B cell (primary cell): ENCODE measurements around the gene BNIP2. TPM values are rescaled to one million over a fixed set of nuclear protein-coding genes. Genes with fewer than 3 reads are reported as not detected.

Experiments
- ATAC-seq: fragments of 200-7000 bp; cut with Tn5 transposase; one replicate; pipeline ENCODE4 v1.10.0; 2021; ENCODE audit warnings: low read depth, mild to moderate bottlenecking, moderate number of reproducible peaks, moderate library complexity
- CTCF ChIA-PET: fragments of 350-600 bp; sonication (Branson Sonifier 250); formaldehyde crosslinking; loops from one replicate; lab custom pipeline; 2021; ENCODE audit warnings: antibody characterized with exemption, inconsistent platforms; lab: Charles Lee
- POLR2A ChIA-PET: fragments of 350-600 bp; sonication (Branson Sonifier 250); formaldehyde crosslinking; loops from one replicate; lab custom pipeline; 2021; ENCODE audit warnings: antibody characterized with exemption; lab: Charles Lee
- DNase-seq: peaks from one replicate; pipeline ENCODE4 v3.0.0; 2013
- H2AFZ ChIP-seq: 2 replicates; pipeline ENCODE4 v1.6.1; 2012; ENCODE audit warnings: mild to moderate bottlenecking, low read depth, low read length; ENCODE audit not compliant: insufficient read depth, poor library complexity, severe bottlenecking
- H3K27ac ChIP-seq, 2 donors: 1 replicate in 1 of 2; 2 replicates in 1 of 2; pipeline ENCODE4 v1.5.1; 2012 to 2013; ENCODE audit warnings: low read length in 2 of 2, mild to moderate bottlenecking in 2 of 2, moderate library complexity in 1 of 2
- H3K27me3 ChIP-seq, 4 experiments: fragments of 200-600 bp in 1 of 4; sonication (generic) in 1 of 4; replicated peaks in 1 of 4; 1 replicate in 2 of 4; 2 replicates in 2 of 4; pipeline versions ENCODE4 v1.6.1 to v1.7.0; 2013 to 2016; ENCODE audit warnings: low read length in 3 of 4, mild to moderate bottlenecking in 2 of 4, mixed read lengths in 1 of 4, moderate library complexity in 1 of 4; ENCODE audit not compliant: insufficient read depth in 4 of 4, control insufficient read depth in 3 of 4; ENCODE audit errors: control extremely low read depth in 1 of 4
- H3K36me3 ChIP-seq, 2 experiments: replicated peaks in 1 of 2; 1 replicate in 1 of 2; 2 replicates in 1 of 2; pipeline versions ENCODE4 v1.6.1 to v1.7.1; 2013; ENCODE audit warnings: low read length in 1 of 2; ENCODE audit not compliant: insufficient read depth in 2 of 2, control insufficient read depth in 1 of 2; ENCODE audit errors: control extremely low read depth in 1 of 2, extremely low read depth in 1 of 2
- H3K4me1 ChIP-seq, 2 donors: fragments of 200-600 bp in 1 of 2; sonication (generic) in 1 of 2; 1 replicate in 1 of 2; 2 replicates in 1 of 2; pipeline versions ENCODE4 v1.5.1 to v1.6.1; 2013 to 2017; ENCODE audit warnings: low read length in 2 of 2; ENCODE audit not compliant: control insufficient read depth in 2 of 2, insufficient read depth in 2 of 2
- H3K4me2 ChIP-seq: replicated peaks from 2 replicates; pipeline ENCODE3; 2012; ENCODE audit warnings: mild to moderate bottlenecking, low read depth, low read length; ENCODE audit not compliant: poor library complexity, severe bottlenecking
- H3K4me3 ChIP-seq, 5 experiments: fragments of 200-600 bp in 1 of 5; sonication (generic) in 1 of 5; 1 replicate in 3 of 5; 2 replicates in 2 of 5; pipeline versions ENCODE4 v1.5.1 to v1.7.0; 2011 to 2016; ENCODE audit warnings: low read length in 4 of 5, mild to moderate bottlenecking in 4 of 5, low read depth in 2 of 5, control low read depth in 1 of 5, moderate library complexity in 1 of 5; ENCODE audit not compliant: insufficient read depth in 1 of 5; ENCODE audit errors: control extremely low read depth in 1 of 5, extremely low read depth in 1 of 5
- H3K79me2 ChIP-seq: fragments of 200-600 bp; sonication (generic); one replicate; pipeline ENCODE4 v1.6.0; 2016; ENCODE audit warnings: low read length; ENCODE audit not compliant: control insufficient read depth, insufficient read depth
- H3K9ac ChIP-seq: fragments of 200-600 bp; sonication (generic); 2 replicates; pipeline ENCODE4 v1.6.1; 2017; ENCODE audit warnings: mild to moderate bottlenecking, low read length, moderate library complexity
- H3K9me3 ChIP-seq, 3 donors: one replicate each; pipeline versions ENCODE4 v1.6.1 to v1.7.1; 2013; ENCODE audit warnings: low read length in 2 of 3; ENCODE audit not compliant: control insufficient read depth in 2 of 3, insufficient read depth in 1 of 3; ENCODE audit errors: control extremely low read depth in 1 of 3
- H4K20me1 ChIP-seq: 2 replicates; pipeline ENCODE4 v1.6.0; 2012; ENCODE audit warnings: mild to moderate bottlenecking, low read length; ENCODE audit not compliant: insufficient read depth, control insufficient read depth, poor library complexity, severe bottlenecking
- H3K27ac Mint-ChIP-seq: one replicate; pipeline ENCODE4 v1.8.0; 2021; ENCODE audit warnings: mixed read lengths
- H3K27me3 Mint-ChIP-seq: one replicate; pipeline ENCODE4 v1.8.0; 2021; ENCODE audit warnings: mixed read lengths
- H3K4me1 Mint-ChIP-seq: one replicate; pipeline ENCODE4 v1.8.0; 2021; ENCODE audit warnings: mixed read lengths
- H3K4me3 Mint-ChIP-seq: one replicate; pipeline ENCODE4 v1.8.0; 2021; ENCODE audit warnings: mixed read lengths
- H3K9me3 Mint-ChIP-seq: one replicate; pipeline ENCODE4 v1.8.0; 2022; ENCODE audit warnings: mixed read lengths; ENCODE audit not compliant: insufficient read depth
- CTCF ChIP-seq: fragments of 200-600 bp; IDR thresholded peaks from one replicate; pipeline ENCODE4 v1.8.0; 2022; ENCODE audit warnings: antibody characterized with exemption, mild to moderate bottlenecking
- EZH2 ChIP-seq: IDR thresholded peaks from 2 replicates; pipeline ENCODE4 v1.6.1; 2012; ENCODE audit warnings: borderline replicate concordance, low read depth, mild to moderate bottlenecking, moderate library complexity, low read length; ENCODE audit not compliant: insufficient read depth, poor library complexity, severe bottlenecking
- WGBS: methylation state at CpG from one replicate; pipeline ENCODE4 v1.1.5; 2013; ENCODE audit warnings: missing lambda C conversion rate; ENCODE audit not compliant: insufficient coverage; 5-methylcytosine and 5-hydroxymethylcytosine counted together
- intact Hi-C: fragments of 100-400 bp; cut with micrococcal nuclease; formaldehyde crosslinking; loops from one replicate; pipeline ENCODE4 v1.10.0; 2022
- polyA plus RNA-seq: library from polyadenylated mRNA; depleted of rRNA; stranded (reverse); fragments of >200 nt; gene quantifications from 2 replicates; pipeline ENCODE4 v1.2.3, GENCODE V29; 2012
- total RNA-seq, 2 donors: library from RNA; stranded (reverse); fragments of 120-200 nt in 1 of 2; gene quantifications; 1 replicate in 1 of 2; 2 replicates in 1 of 2; pipeline versions ENCODE4 v1.2.3 to v1.2.4, GENCODE V29; 2013 to 2022

The BNIP2 gene
- total and polyA plus RNA-seq, 2 donors (not counting 1 experiment from before 2014, with no cell fraction given) = 21.3 to 91.2 TPM

GRCh38 chr15:59689626-59690236 lies 611 bp upstream of the BNIP2 start:
- TF ChIP-seq EZH2 (no peak), CTCF (no peak)
- peak overlapping the region; percentile 85 for H3K4me2 ChIP-seq
- Mint-ChIP-seq H3K9me3 (no peaks in the 10 kb centered on the region), H3K27ac (peak overlapping the region; percentile 98), H3K27me3 (no peaks in the 10 kb centered on the region), H3K4me1 (peaks cover 42% of the 10 kb centered on the region), H3K4me3 (peak overlapping the region; percentile 89)
- H3K9me3 ChIP-seq = no peaks in the 10 kb centered on the region
- H3K27ac ChIP-seq = peak overlapping the region; percentile 87 to 98
- peak overlapping the region; percentile 71 for H2AFZ ChIP-seq
- intact Hi-C loops = loop anchor here (1.0 to 5.0 kb wide), 13 partner anchors 35 to 1228 kb away; partner anchors contain the start of genes ADAM10, ICE2, MINDY2 and RNF111
- ChIA-PET CTCF (interaction anchor here (0.8 to 5.4 kb wide), 9 partner anchors 32 to 1227 kb away, joined by 3 to 92 read pairs (median 4); partner anchors contain the start of gene GTF2A2), POLR2A (interaction anchor here (0.5 to 1.7 kb wide), 5 partner anchors 173 to 919 kb away, joined by 3 to 12 read pairs (median 5); partner anchors contain the start of genes ANXA2 and MINDY2)
- no peaks in the 10 kb centered on the region for H3K36me3 ChIP-seq
- H3K4me1 ChIP-seq = peaks cover 36 to 41% of the 10 kb centered on the region in 2 donors
- H3K27me3 ChIP-seq = no peaks in the 10 kb centered on the region
- peaks cover 26% of the 10 kb centered on the region for H4K20me1 ChIP-seq
- peak overlapping the region; percentile 99 for H3K9ac ChIP-seq
- ATAC-seq = peak; percentile 12
- 2% methylated on average over 6 of the region's 25 CpGs for WGBS
- H3K4me3 ChIP-seq = peak overlapping the region; percentile 66 to 99 (median 97)
- H3K79me2 ChIP-seq = peaks cover 42% of the 10 kb centered on the region
- DNase-seq = peak; percentile 66

- Histone ChIP-seq H3K27ac (peak overlapping the region; percentile 93 to 98), H3K4me1 (peaks cover 43 to 45% of the 10 kb centered on the region in 2 donors), H2AFZ (peak overlapping the region; percentile 71), H4K20me1 (peaks cover 35% of the 10 kb centered on the region), H3K4me3 (peak overlapping the region; percentile 66 to 99 (median 97)), H3K27me3 (no peaks in the 10 kb centered on the region), H3K9ac (peak overlapping the region; percentile 99), H3K36me3 (peaks cover 0 to 7% of the 10 kb centered on the region in 2 experiments), H3K9me3 (no peaks in the 10 kb centered on the region), H3K79me2 (peaks cover 56% of the 10 kb centered on the region), H3K4me2 (peak overlapping the region; percentile 85)
- intact Hi-C loops = loop anchor here (2.0 to 5.0 kb wide), 7 partner anchors 74 to 940 kb away; partner anchors contain the start of genes ADAM10, MINDY2, RNF111 and SLTM
- H3K27ac Mint-ChIP-seq = peak overlapping the region; percentile 98
- DNase-seq (no peak), ATAC-seq (no peak)
- WGBS = 0% methylated on average over 6 of the region's 15 CpGs
- H3K9me3 Mint-ChIP-seq = no peaks in the 10 kb centered on the region
- no peak for TF ChIP-seq EZH2
- no peak for TF ChIP-seq CTCF
- peaks cover 51% of the 10 kb centered on the region for H3K4me1 Mint-ChIP-seq
- ChIA-PET POLR2A (interaction anchor here (0.7 to 1.7 kb wide), 4 partner anchors 31 to 917 kb away, joined by 3 to 12 read pairs (median 4); partner anchors contain the start of genes ANXA2, GTF2A2 and MINDY2), CTCF (interaction anchor here (2.0 kb wide), 1 partner anchor 155 kb away, joined by 6 read pairs; no protein-coding TSS in a partner anchor)
- H3K27me3 Mint-ChIP-seq = no peaks in the 10 kb centered on the region
- peak overlapping the region; percentile 89 for H3K4me3 Mint-ChIP-seq
These were observed 718 bp downstream of the BNIP2 start for GRCh38 chr15:59688423-59688781.
